Lower leg skin (tissue), 4 donors: ENCODE measurements around the gene CTRL. TPM values are rescaled to one million over a fixed set of nuclear protein-coding genes. Genes with fewer than 3 reads are reported as not detected.
A peak's percentile ranks its signal among the peaks of the same experiment; 100 is the strongest.

Source experiments
- DNase-seq, 2 donors: peaks; one replicate each; pipeline ENCODE4 v3.0.0-alpha.2; 2019; ENCODE audit warnings: low spot score in 2 of 2
- H3K4me3 ChIP-seq: fragments of 200-600 bp; sonication (generic); 2 replicates; pipeline ENCODE4 v1.5.1; 2017; ENCODE audit warnings: mild to moderate bottlenecking, low read depth; ENCODE audit not compliant: poor library complexity, severe bottlenecking
- POLR2A ChIP-seq, 2 donors: fragments of 450-650 bp; IDR thresholded peaks; one replicate each; pipeline ENCODE4 v1.6.1; 2016 to 2017; ENCODE audit warnings: antibody characterized with exemption in 2 of 2, mild to moderate bottlenecking in 1 of 2, moderate library complexity in 1 of 2
- WGBS, 2 donors: methylation state at CpG; one replicate each; pipeline ENCODE4 v1.1.5; 2018; 5-methylcytosine and 5-hydroxymethylcytosine counted together
- intact Hi-C: fragments of 100-400 bp; cut with DNase I; formaldehyde crosslinking; loops from one replicate; pipeline ENCODE4 v1.15.0; 2023; ENCODE audit warnings: low total_unique reads
- total RNA-seq, 4 donors: library from RNA; depleted of rRNA; stranded (reverse); fragments of >200 nt; gene quantifications; one replicate each; pipeline ENCODE4 v1.1.0, GENCODE V29; 2016
- TF ChIP-seq, protein P1 (sequence below), 3 donors: fragments of 450-650 bp; IDR thresholded peaks; one replicate each; pipeline ENCODE4 v1.5.1; 2016; ENCODE audit warnings: antibody characterized with exemption in 3 of 3, mild to moderate bottlenecking in 3 of 3, moderate library complexity in 2 of 3

CTRL gene
- total RNA-seq, 4 donors from 2014 or later = 0.84 to 1.7 TPM; not detected in 2

DNA sequence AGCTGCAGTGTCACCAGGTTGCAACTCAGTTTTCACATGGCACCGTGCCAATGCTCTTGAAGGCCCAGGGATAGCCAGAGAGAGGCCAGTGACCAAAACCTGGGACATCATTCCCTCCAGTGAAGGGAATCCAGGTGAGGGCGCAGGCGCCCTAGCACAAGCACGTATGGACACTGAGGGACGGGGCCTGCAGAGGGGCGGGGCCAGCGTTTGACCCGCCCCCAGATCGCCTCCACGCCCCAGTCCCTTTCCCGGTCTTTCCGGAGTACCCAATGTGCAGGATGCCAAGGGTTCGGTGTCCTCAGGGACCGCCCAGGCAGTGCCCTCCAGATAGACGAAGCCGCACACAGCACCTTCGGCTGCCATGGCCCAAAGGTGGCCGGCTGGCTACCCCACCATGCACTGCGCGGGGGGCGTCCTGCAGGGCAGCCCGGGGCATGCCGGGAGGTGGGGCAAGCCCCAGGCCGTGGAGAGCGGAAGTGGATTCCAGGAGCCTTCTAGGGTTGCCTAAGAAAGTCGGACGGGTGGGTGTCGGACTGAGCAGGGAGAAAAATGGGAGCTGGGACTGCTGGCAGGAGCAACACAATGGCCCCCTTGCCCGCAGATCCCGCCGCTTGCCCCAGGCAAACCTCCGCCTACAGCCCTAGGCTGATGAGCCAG, 32.1 kb upstream of the CTRL start:
- no peak overlapping the region for H3K4me3 ChIP-seq
- 60 to 82% methylated on average over 11 to 28 of the region's 32 CpGs for WGBS, 2 donors
- intact Hi-C loops = no loop called here
- no peak for DNase-seq
- TF ChIP-seq, protein P1, sequence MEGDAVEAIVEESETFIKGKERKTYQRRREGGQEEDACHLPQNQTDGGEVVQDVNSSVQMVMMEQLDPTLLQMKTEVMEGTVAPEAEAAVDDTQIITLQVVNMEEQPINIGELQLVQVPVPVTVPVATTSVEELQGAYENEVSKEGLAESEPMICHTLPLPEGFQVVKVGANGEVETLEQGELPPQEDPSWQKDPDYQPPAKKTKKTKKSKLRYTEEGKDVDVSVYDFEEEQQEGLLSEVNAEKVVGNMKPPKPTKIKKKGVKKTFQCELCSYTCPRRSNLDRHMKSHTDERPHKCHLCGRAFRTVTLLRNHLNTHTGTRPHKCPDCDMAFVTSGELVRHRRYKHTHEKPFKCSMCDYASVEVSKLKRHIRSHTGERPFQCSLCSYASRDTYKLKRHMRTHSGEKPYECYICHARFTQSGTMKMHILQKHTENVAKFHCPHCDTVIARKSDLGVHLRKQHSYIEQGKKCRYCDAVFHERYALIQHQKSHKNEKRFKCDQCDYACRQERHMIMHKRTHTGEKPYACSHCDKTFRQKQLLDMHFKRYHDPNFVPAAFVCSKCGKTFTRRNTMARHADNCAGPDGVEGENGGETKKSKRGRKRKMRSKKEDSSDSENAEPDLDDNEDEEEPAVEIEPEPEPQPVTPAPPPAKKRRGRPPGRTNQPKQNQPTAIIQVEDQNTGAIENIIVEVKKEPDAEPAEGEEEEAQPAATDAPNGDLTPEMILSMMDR (IDR thresholded peaks at IDR 0.05) = no peak
- no peak for TF ChIP-seq POLR2A (IDR thresholded peaks at IDR 0.05)

DNA sequence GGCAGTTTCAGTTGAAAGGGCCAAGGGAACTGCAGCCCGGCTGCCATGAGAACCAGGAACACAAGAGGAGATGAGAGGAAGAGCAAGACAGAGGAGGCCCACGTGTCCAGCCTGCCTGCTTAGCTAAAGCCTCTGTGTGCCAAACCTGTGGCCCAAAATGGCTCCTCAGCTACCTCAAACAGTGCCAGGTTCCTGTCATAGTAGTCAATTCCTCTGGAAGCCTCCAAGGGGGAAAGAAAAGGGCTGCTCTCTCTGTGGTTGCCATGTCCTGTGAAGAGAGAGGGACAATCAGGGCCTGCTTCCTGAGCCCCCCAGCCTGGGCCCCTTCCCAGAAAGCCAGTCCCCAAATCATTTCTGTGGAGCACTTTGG, 31.6 kb upstream of the CTRL start:
- TF ChIP-seq, protein P1 (IDR thresholded peaks at IDR 0.05) = no peak
- TF ChIP-seq POLR2A (IDR thresholded peaks at IDR 0.05) = no peak
- 59 to 65% methylated on average over 2 of the region's 2 CpGs for WGBS, 2 donors
- intact Hi-C loops = no loop called here
- H3K4me3 ChIP-seq = no peak overlapping the region
- DNase-seq = no peak

DNA sequence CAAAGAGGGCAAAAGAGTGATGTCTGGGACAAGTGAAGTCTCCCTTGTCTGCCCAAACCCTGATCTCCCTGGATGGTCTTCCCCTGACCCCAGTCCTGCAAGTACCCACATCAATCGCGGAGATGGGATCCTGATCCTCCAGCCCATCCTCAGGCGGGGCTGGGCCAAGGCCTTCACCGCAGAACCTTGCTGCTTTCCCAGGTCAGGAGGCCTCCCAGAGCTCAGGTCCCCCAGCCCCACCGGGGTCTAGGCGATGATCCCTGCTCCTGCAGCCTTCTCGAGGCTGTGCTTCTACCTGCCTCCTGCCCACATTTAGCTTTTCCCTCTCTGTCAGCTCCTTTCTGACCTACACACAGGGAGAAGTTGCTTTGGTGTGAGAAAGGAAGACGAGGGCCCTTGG, 30.5 kb upstream of the CTRL start:
- TF ChIP-seq, protein P1 (IDR thresholded peaks at IDR 0.05) = no peak
- TF ChIP-seq POLR2A (IDR thresholded peaks at IDR 0.05) = no peak
- DNase-seq = no peak
- 69 to 77% methylated on average over 8 of the region's 8 CpGs for WGBS, 2 donors
- intact Hi-C loops = no loop called here
- H3K4me3 ChIP-seq = no peak overlapping the region

DNA sequence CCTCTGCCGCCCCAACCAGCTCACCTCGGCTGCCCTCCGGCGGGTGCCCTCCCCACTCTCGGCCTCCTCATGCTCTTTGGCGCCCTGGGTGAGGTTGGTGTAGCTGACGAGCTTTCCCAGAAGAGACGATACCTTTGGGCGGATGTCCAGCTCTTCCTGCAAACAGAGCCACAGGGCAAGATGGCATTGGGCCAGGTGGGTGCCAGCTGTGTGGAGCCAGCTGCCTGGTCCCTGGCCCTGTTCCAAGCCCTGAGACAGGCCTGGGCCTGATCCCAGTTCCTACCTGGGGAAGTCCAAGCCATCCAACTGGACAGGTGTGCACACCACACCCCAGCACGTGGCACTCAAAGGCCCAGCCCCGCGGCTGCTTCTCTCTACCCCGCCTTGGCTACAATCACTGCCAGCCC, 29.9 kb upstream of the CTRL start:
- TF ChIP-seq, protein P1 (IDR thresholded peaks at IDR 0.05) = no peak
- intact Hi-C loops = no loop called here
- WGBS, 2 donors = 56 to 59% methylated on average over 12 to 13 of the region's 13 CpGs
- DNase-seq = peak in 1 of 2 donors; percentile 68
- no peak overlapping the region for H3K4me3 ChIP-seq

DNA sequence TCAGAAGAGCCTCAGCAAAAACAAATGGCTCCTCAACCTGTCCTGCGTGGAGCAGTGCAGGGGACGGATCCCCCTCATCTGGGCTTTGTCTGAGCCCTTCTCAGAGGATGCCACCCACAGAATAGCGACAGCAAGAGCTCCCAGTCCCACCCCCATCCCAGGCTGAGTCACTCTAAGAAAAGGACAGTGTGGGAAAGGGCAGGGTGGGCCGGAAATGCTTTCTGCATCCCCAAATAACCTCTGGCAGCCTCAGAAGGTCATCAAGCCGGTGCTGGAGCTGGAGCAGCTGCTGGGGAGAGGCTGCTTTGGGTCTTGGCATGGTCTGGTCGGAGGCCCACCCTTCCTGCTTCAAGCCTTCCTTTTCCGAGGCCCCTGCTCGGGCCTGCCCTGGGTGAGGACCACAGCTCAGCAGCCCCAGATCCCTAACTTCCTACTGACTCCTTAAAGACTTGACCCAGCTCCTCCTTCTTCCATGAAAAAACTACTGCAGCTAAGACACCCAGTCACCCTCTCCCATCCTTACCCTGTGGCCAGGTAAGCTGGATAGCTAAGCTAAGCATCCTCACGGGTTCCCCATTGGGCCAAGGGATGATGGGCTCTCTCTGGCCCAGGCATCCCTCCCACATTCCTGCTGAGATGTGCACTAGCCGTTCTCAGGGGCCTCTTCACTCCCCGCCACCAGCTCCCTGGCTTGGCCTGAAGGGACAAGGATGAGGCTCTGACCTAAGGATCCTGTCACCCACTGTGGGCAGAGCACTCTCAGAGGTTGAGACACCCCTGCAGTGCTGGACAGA, 28.1 kb upstream of the CTRL start:
- no peak overlapping the region for H3K4me3 ChIP-seq
- intact Hi-C loops = no loop called here
- WGBS, 2 donors = 48 to 54% methylated on average over 11 of the region's 11 CpGs
- TF ChIP-seq, protein P1 (IDR thresholded peaks at IDR 0.05) = no peak
- peak in 1 of 2 donors; percentile 68 for DNase-seq
